HG02885 (cell line): ENCODE measurements around the gene KNOP1.
"Not testable (repeated sequence)": the region's sequence is repeated elsewhere in the genome, so short reads cannot be mapped to it uniquely, and the experiment has no call there.

Experiments used
- ATAC-seq: cut with Tn5 transposase; IDR thresholded peaks from one replicate; pipeline ENCODE4 v1.9.1; 2021; ENCODE audit warnings: mild to moderate bottlenecking; ENCODE audit not compliant: unreplicated experiment, poor library complexity

KNOP1 gene

DNA sequence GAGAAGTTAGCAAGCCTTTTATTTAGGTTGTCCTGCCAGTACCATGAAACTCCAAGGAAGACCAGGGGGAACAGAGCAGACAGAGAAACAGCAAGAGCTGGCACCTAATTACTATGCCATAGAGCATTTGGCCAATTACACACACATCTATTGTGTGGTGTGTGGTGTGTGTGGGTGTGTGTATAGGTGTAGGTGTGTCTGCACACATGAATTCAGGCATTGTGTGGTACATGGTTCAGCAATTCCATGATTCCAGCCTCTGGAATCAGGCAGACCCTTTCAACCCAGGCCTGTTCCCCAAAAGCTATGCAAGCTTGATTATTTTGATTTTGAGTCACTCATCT lies 25.8 kb upstream of the KNOP1 start:
- ATAC-seq: no peak

DNA sequence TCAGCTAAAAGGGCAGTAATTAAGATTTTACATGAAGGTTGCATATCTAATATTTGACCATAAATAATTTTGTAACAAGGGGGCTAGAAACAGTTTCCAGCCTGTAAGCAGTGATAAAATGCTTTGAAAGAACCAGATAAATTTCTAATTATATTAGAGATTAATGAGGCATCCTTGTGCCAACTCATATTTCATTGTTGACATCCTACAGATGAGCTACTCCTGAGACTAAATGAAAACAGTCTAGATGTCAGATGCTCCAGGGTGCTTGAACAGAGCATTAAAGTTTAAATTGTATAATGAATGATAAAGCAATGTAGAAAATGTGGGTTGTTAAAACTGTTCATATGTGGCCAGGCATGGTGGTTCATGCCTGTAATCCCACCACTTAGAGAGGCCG lies 23.3 kb upstream of the KNOP1 start:
- no peak for ATAC-seq

DNA sequence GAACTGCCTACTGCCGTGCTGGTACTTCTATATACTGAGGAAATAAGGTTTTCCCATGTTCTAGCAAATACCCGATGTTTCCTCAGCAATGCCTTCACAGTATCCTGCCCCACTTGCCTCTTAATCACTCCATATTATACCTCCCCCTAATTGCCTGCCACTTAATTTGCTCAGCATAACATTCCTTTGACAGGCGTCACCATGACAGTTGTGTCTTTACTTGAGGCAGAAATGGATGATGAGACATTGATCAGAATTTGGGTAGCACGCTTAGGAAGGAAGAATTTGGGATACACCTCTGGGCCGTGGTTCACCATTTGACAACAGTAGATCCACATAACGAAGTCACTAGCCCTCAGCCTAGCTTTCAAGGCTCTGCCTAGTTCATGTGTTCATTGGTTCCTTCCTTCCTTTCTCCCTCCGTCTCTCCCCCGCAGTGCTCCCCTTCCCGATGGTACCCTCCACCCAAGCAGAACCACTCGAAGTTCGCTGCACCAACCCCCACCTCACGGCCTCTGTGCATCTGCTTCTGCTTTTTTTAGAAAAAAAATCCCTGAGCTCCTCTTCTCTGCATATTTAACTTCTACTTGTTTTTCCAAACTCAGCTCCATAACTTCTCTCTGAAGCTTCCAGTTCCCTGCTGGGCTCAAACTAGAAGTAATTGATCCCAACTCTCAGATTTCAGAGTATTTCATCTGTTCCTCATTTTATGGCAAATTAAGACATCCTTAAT lies 19.4 kb upstream of the KNOP1 start:
- no peak for ATAC-seq

DNA sequence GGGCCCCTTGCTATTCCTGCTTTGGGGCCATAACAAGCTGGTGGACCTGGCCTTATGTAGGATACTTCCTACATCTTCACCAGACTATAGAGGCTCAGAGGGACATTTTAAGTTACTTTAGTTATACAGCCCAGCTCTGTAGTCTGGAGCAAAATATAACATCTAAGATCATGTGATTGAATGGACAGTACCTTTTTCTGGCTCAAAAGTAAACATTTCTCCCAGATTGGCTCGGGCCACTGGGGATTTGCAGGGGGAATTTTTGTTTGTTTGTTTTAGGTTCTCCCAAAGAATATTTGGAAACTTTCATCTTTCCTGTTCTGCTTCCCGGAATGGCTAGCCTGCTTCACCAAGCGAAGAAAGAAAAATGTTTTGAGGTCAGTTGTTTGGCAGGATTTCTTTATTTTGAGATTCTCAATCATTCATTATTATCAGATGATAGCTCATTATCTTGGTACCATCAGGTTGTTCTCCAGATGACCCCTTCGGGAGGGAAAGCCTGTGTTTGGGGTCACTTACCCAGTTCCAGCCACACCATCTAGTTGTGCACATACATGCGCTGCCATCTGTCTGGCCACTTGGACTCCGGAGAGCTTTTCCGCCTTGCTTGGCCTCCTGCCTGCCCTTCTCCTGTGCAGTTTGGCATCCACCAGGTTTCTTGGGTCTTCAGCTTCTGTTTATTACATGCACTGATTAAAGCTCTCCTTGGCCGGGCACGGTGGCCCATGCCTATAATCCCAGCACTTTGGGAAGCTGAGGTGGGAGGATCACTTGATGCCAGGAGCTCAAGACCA lies 17.2 kb upstream of the KNOP1 start:
- no peak for ATAC-seq

DNA sequence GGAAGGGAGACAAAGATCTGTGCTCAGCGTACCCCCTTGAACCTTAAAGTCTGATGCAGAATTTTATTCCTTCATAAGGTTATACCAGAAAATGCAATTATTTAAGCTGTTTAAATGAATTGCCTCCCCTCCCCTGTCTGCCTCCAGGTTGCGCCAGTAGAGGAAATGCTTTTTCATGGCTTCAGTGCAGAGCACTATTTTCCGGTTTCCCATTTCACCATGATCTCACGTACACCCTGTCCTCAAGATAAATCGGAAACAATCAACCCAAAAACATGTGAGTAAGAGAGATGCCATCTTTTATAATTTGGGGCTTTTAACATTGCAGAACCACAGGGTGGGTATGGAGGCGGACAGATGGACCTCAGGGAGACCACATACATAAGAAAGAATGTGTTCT lies 15.5 kb upstream of the KNOP1 start:
- no peak for ATAC-seq

DNA sequence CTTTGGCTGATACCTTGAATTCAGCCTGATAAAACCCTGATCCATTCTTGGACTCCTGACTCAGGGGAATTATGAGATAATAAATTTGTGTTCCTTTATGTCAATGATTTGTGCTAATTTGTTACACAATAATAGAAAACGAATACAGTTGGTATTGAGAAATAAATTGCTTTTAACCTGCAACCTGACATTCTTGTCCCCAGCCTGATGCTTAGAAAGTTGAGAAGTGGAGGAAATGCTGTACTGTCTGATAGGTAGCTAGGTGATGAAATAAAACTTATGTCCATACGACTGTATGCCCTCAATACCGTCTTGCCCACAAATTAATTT lies 10.6 kb upstream of the KNOP1 start:
- ATAC-seq: no peak

DNA sequence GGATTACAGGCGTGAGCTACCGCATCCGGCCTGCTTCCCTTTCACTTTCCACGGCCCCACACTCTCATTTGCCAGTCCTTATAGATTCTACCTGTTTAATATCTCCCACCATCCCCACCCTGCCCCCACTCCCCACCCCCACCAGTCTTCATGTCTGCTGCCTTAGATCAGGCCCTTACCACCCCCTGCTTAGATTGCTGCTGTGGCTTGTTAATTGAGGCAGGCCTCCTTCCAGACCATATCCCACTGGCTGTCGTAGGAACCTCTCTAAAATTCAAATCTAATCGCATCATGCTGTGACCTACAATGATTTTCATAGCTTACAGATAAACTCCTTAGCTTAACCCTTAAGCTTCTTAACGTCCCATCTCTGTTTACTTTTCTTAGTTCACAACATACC lies 5.0 kb upstream of the KNOP1 start:
- ATAC-seq: no peak

DNA sequence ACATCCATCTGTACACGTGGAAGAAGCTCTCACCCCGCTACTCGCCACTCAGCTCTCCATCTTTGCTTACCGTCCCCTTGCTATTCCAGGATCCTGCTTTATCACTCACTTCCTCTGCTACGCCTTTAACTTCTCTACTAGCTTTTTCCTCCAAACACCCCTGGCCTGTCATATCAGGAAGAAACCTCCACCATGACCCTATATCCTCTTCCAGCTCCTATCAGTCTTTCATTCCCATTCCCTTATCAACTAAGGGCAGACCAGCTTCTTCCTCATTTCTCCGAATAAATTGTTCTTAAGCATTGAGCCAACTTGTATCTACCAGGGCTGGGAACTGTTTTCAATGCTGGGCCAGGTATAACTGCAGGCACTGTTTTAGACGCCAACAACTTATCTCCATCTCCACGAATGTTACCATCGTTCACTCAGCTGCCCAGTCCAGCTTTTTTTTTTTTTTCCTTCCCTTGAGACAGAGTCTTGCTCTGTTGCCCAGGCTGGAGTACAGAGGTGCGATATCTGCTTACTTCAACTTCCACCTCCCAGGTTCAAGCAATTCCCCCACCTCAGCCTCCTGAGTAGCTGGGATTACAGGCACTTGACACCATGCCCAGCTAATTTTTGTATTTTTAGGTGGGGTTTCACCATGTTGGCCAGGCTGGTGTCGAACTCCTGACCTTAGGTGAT lies 4.4 kb upstream of the KNOP1 start:
- ATAC-seq: no peak

DNA sequence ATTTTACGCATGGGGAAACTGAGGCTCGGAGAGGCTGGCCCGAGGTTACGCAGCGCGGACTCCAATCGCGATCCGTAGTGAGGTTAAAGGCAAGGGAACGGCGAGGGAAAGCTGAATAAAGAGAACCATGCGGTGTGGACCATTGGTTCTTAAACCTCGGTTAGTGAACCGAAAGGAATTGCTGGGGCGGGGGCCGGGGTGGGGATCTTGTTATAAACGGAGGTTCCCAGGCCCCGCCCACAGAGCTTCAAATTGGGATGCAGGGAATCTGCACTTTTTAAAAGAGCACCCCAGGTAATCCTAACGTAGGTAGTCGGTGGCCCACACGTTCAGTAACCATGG lies 568 bp upstream of the KNOP1 start:
- no peak for ATAC-seq

DNA sequence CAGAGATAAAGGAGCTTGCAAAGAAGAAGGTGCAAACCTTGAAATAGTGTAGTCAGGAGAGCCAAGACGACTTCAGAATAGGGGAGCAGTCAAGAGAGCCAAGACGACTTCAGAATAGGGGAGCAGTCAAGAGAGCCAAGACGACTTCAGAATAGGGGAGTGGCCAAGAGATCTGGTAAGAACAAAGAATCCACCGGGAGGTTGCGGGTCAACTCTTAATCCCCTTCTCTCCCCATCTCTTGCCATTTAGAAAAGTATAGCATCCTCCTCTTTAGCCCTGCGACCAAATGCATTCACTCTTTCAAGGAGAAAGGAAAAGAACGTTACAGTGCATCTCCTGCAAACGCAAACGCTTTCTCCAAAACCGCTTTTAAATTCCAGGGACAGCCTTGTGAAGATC lies 713 bp downstream of the KNOP1 start:
- no peak for ATAC-seq

DNA sequence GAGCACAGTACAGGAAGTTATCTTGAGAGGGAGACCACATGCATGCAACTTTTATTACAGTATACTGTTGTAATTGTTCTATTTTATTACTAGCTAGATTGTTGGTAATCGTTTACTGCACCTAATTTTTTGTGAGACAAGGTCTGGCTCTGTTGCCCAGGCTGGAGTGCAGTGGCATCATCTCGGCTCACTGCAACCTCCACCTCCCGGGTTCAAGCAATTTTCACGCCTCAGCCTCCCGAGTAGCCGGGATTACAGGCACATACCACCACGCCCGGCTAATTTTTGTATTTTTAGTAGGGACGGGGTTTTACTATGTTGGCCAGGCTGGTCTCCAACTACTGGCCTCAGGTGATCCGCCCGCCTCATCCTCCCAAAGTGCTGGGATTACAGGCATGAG lies 1.3 kb downstream of the KNOP1 start:
- not testable (repeated sequence) for ATAC-seq

DNA sequence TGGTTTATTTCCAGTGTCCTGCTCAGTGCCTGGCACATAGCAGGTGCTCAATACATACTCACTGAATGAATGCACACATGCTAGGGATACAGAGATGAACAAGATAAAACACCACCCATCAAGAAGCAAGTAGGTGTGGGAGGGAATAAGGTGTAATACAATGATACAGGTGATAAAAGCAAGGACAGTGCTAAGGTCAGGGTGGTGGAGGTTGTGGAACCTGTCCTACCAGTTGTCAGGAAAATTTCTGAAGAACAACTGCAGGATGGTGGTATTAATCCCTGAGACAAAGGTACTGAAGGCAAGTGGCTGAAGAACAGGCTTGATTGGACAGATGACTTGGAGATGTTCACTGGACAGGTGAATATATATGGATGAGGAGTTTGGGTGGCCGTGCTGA lies 1.8 kb downstream of the KNOP1 start:
- no peak for ATAC-seq

DNA sequence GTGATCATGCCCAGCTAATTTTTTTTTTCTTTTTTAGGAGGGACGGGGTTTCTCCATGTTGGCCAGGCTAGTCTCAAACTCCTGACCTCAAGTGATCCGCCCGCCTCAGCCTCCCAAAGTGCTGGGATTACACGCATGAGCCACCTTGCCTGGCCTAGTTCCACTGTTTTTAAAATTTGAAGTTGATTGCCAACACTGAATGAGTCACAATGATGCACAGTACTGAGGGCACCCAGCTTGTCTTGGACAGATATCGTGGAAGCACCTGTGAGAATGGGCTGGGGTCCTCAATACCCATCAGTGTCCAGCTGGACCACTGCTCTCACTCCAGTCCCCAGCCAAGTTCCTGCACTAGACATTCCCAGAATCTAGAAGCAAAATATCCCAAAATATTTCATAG lies 2.5 kb downstream of the KNOP1 start:
- no peak for ATAC-seq

DNA sequence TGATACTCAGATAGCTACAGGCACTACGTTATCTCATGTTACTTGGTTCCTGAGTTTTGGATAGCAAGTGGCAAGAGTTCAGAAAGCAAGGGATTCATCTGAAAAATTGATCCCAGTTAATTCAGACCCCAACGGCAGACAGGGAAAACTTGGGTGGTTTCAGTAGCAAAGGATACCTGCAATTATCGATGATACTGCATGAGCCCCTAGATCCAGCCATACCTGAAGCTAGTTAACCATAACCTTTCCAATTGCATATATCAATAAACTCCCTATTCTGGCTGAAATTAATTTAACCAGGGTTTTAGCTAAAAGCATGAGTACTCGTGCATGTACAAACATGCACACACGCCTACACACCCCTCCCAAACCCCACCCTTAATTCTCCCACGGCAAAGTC lies 4.3 kb downstream of the KNOP1 start:
- ATAC-seq: no peak

DNA sequence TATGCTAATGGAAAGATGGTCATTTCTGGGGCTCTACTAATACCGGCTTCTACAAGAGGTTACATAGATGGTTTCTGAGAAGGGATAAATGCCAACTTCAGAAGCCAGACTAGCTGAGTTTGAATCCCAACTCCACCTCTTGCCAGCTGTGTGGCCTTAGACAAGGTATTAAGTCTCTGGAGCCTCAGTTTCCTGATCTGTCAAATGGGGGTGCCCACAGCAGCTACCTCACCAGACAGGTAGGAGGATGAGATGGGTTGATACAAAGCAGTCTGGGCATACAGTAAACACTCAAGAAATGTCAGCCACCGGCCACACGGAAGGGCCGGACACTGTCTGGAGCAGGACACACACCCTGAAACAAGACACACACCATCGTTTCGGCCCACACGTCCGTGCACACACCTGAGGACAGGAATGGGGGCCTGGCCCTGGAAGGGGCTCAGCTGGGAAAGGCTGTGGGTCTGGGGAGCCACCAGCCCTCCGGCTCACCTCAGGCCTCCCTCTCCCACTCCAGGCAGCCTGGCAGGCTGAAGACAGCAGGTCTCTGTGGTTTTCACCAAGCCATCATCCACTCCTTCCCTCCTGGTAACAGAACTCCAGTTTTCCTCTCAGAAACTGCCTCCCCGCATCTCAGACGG lies 5.5 kb downstream of the KNOP1 start:
- no peak for ATAC-seq

DNA sequence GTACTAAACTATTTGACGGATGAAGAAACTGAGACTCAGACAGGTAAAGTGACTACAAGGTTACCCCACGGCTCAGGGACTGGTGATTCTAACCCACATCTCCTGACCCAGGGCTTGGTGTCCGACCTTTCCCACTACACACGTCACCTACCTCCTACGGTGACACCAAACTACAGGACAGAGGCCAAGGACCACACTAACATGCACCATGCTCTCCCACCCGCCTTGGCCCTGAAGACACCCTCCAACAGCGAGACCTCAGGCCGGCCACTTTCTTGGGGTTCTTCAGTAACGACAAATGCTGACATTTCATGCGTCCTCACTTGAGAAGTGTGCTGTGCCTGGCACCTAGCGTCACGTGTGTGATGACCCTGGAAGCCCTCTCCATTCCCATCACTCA lies 6.4 kb downstream of the KNOP1 start:
- ATAC-seq: no peak

DNA sequence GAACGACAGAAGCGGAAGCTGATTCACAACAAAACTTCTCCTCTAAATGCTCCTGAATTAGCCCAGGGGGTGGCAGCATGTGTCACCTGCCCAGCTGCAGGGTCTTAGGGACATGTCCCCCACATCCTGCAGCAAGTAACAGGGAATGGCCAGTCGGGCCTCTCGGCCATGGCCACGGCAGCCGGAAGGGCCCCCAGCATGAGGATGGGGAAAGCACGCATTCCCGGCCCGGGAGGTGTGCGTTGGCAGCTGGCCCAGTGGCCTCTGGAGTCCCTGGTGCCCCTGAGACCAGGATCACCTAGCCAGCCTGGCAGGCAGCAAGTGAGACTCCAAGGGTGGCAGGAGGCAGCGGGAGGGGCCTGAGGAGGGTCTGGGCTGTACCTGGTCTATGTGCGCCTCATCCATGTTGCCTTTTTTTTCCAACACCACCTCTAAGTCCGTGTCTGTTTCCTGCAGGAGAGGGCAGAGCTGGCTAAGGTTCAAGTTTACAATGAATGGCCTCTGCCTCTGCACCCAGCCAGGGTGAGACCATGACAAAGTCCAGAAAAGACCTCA lies 7.0 kb downstream of the KNOP1 start:
- no peak for ATAC-seq

DNA sequence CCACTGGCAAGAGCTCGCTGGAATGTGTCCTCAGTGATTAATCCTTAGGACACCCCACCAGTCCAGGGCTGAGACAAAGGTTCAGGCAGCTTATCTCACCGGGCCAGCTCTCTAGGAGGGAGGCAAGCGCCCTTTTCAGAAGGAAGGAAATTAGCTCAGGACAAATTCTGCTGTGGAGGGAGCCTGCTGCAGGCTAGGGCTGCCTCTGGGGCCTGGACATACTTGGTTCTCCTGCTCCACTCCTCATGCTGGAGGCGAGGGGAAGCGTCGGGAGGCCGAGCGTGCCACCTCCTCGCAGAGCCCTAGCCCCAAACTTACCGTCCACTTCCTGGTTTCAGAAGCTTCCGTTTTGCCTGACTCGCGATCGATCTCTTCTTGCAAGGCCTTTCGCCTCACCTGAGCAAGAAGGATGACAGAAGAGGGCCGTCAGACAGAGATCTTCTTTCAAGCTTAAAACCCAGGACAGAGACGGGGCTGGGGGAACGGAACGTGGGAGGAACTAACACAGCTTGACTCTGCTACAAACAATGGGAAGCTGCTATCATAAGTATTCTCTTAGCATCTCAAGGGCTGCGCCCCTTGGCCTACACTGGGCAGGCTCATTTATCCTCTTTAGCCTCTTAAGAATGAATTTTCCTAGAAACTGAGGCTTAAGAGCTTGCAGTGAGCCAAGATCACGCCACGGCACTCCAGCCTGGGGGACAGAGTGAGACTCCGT lies 7.7 kb downstream of the KNOP1 start:
- no peak for ATAC-seq

DNA sequence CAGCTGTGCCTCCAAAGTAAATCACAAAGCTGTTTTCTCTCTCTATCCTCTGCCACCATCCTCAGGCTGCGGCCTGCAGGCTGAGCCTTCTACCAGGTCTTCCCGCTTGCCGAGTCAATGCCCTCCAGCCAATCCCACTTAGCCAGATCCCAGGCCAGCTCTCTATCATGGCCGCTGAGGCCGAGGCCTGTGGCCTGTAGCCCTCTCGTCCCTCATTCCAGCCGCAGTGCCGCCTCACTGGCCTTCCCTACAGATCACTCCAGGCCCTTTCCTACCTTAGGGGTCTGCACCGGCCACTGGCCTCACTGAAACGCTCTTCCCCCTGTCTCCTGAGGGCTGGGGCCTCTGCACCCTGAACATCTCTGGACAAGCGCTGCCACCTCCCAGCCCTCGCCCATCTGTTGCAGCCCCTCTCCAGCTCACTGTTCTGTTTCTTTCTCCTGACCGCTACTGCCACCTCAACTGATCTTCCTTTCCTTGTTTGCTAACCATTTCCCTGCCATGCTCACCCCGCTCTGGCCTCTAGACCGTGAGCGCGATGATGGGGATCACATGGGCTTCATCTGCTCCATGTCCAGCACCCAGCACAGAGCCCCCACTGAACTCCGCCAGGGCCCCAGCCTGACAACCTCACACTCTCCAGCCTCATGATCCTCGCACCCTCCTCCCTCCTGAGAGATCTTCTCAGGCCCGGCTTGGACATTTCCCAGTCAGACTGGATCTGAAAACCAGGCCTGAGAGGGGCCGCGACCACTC lies 8.5 kb downstream of the KNOP1 start:
- no peak for ATAC-seq
